ENCODE results near the gene OR6A2. TPM values are rescaled to one million over a fixed set of nuclear protein-coding genes. Genes with fewer than 3 reads are reported as not detected.

Gene OR6A2
- total RNA-seq, 1 donor from 2014 or later, result not detected

GRCh38 chr11:6790546-6790945 lies 8.9 kb downstream of the OR6A2 start:
- Mint-ChIP-seq H3K9me3 (ENCODE audit: low read depth) (no peaks in the 10 kb centered on the region), H3K27me3 (ENCODE audit: low read depth) (no peaks in the 10 kb centered on the region), H3K27ac (ENCODE audit: unreplicated experiment) (no peak overlapping the region), H3K4me1 (ENCODE audit: low read depth) (no peaks in the 10 kb centered on the region), H3K4me3 (ENCODE audit: unreplicated experiment) (no peak overlapping the region), H3K36me3 (ENCODE audit: low read depth) (no peaks in the 10 kb centered on the region)
- DNase-seq (ENCODE audit: low spot score), result no peak
- TF ChIP-seq CTCF (IDR thresholded peaks at IDR 0.05), result no peak

- no peak for DNase-seq (ENCODE audit: low spot score)
- H3K36me3 Mint-ChIP-seq (ENCODE audit: low read depth), result no peaks in the 10 kb centered on the region
- peaks cover 6% of the 10 kb centered on the region for H3K27me3 Mint-ChIP-seq (ENCODE audit: low read depth)
- no peaks in the 10 kb centered on the region for H3K9me3 Mint-ChIP-seq (ENCODE audit: low read depth)
- TF ChIP-seq CTCF (IDR thresholded peaks at IDR 0.05), result no peak
- no peaks in the 10 kb centered on the region for H3K4me1 Mint-ChIP-seq (ENCODE audit: low read depth)
- no peak within 1 kb of the TSS for H3K4me3 Mint-ChIP-seq (ENCODE audit: unreplicated experiment)
- H3K27ac Mint-ChIP-seq (ENCODE audit: unreplicated experiment), result no peak within 1 kb of the TSS
Measured at GRCh38 chr11:6782720-6783119, 16.8 kb downstream of the OR6A2 start, which contains the start of gene OR2AG1. TSS of gene OR2AG1 (plus strand) at chr11:6783020. CDS start at chr11:6785038, 2,018 bp downstream.

- no peak for TF ChIP-seq CTCF (IDR thresholded peaks at IDR 0.05)
- Mint-ChIP-seq H3K4me1 (ENCODE audit: low read depth) (no peaks in the 10 kb centered on the region), H3K27me3 (ENCODE audit: low read depth) (peaks cover 6% of the 10 kb centered on the region)
Measured at GRCh38 chr11:6780829-6781228, 18.7 kb downstream of the OR6A2 start.

GRCh38 chr11:6778518-6778917 lies 21.0 kb downstream of the OR6A2 start:
- no peak for DNase-seq (ENCODE audit: low spot score)
- H3K4me3 Mint-ChIP-seq (ENCODE audit: unreplicated experiment), result no peak overlapping the region
- no peak for TF ChIP-seq CTCF (IDR thresholded peaks at IDR 0.05)
- no peaks in the 10 kb centered on the region for H3K4me1 Mint-ChIP-seq (ENCODE audit: low read depth)
- H3K27ac Mint-ChIP-seq (ENCODE audit: unreplicated experiment), result no peak overlapping the region
- H3K36me3 Mint-ChIP-seq (ENCODE audit: low read depth), result no peaks in the 10 kb centered on the region
- H3K27me3 Mint-ChIP-seq (ENCODE audit: low read depth), result peaks cover 6% of the 10 kb centered on the region
- no peaks in the 10 kb centered on the region for H3K9me3 Mint-ChIP-seq (ENCODE audit: low read depth)

More at GRCh38 chr11:6780829-6781228, 18.7 kb downstream of the OR6A2 start:
- Mint-ChIP-seq H3K4me3 (ENCODE audit: unreplicated experiment) (no peak overlapping the region), H3K9me3 (ENCODE audit: low read depth) (no peaks in the 10 kb centered on the region), H3K27ac (ENCODE audit: unreplicated experiment) (no peak overlapping the region), H3K36me3 (ENCODE audit: low read depth) (no peaks in the 10 kb centered on the region)
- no peak for DNase-seq (ENCODE audit: low spot score)

GRCh38 chr11:6771926-6772893 lies 27.3 kb downstream of the OR6A2 start, which contains the start of gene OR2AG2:
TSS of gene OR2AG2 (minus strand) at chr11:6771976. CDS start at chr11:6768957, 3,019 bp downstream.
- Mint-ChIP-seq H3K27me3 (ENCODE audit: low read depth) (peaks cover 2% of the 10 kb centered on the region), H3K4me1 (ENCODE audit: low read depth) (no peaks in the 10 kb centered on the region), H3K27ac (ENCODE audit: unreplicated experiment) (no peak within 1 kb of the TSS), H3K36me3 (ENCODE audit: low read depth) (no peaks in the 10 kb centered on the region), H3K4me3 (ENCODE audit: unreplicated experiment) (no peak within 1 kb of the TSS), H3K9me3 (ENCODE audit: low read depth) (no peaks in the 10 kb centered on the region)
- DNase-seq (ENCODE audit: low spot score), result no peak
- TF ChIP-seq CTCF (IDR thresholded peaks at IDR 0.05), result no peak
